Right renal cortex interstitium (tissue), 3 donors: ENCODE results near the gene MED15. TPM values are rescaled to one million over a fixed set of nuclear protein-coding genes. Genes with fewer than 3 reads are reported as not detected.
"Not testable (repeated sequence)": the region's sequence is repeated elsewhere in the genome, so short reads cannot be mapped to it uniquely, and the experiment has no call there.

Source experiments
- DNase-seq, 3 donors: peaks; one replicate each; pipeline ENCODE4 v3.0.0-alpha.2; 2013; ENCODE audit warnings: low read depth in 3 of 3, low spot score in 2 of 3
- polyA plus RNA-seq, 3 donors: library from polyadenylated mRNA; unstranded; fragments of 120-200 nt; gene quantifications; one replicate each; pipeline ENCODE4 v1.2.1, GENCODE V29; 2013; ENCODE audit not compliant: insufficient read length in 3 of 3

Gene MED15
- polyA plus RNA-seq, 3 donors, result 31.5 to 38.0 (median 35.1) TPM

DNA sequence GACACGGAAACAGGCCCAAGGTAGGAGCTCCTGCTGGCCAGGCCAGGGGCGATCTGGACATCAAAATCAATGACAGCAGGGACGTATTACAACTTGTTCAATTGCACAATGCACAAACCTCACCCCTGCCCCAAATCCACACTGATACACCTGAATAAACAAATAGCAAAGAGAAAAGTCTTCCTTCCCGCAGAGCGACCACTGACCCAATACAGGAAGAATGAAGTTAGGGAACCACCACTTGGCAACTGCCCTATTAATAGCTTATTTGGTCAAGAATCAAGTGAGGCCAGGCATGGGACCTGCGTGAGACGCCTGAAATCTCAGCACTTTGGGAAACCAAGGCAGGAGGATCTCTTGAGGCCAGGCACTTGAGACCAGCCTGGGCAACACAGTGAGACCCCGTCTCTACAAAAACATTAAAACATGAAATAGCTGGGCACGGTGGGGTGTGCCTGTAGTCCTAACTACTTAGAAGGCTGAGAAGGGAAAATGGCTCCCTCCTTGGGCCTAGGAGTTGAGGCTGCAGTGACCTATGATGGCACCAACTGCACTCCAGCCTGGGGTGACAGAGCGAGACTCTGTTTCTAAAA lies 109.1 kb downstream of the MED15 start:
- no peak for DNase-seq

DNA sequence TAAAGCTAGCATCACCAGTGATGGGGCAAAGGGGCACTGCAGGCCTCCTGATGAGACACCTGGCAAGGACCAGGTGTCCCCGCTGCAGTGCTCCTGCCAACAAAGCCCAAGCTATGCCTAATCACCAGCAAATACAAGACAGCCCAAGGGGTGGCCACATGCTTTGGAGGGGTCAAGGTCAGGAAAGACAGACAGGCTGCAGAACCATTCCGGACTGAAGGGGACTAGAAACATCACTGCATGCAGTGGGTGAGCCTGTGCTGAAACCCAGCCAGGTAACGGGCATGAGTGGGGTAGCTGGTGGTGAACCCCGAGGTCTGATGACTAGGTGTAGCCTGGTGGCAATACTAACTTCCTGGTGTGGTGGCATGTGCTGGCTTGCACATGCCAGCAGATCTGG lies 111.1 kb downstream of the MED15 start:
- no peak for DNase-seq

GRCh38 chr22:20619045-20619892 lies 111.9 kb downstream of the MED15 start:
- no peak for DNase-seq

- DNase-seq, result not testable (repeated sequence)
Observed at GRCh38 chr22:20619893-20620194, 112.4 kb downstream of the MED15 start.

GRCh38 chr22:20621162-20621561 lies 113.8 kb downstream of the MED15 start:
- no peak for DNase-seq

DNA sequence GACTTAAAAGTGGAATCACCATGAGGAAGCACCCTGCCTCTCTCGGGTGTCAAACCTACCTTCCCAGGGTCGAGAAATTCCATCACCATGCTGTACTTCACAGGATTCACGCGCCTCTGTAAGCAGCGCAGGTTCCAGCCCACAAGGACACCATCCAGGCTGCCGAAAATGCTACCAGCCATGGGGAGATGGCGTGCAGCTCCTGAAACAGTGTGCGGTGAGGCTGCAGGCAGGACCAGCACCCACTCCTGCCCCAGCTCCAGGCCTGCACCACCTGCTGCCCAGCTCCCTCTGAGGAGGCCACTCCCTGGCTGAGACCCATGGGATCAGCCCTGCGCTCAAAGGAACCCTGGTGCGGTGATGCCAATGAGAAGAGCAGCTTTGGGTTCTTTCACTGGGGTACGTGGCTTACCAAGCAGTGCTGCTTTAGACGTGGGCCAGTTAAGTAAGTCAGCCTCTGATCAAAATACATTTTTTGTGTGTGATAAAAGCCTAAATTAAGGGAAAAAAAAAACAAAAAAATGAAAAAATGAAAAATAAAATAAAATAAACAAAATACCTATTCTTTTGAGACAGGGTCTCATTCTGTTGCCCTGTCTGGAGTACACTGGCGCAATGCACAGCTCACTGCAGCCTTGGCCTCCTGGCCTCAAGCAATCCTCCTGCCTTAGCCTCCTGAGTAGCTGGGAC lies 115.4 kb downstream of the MED15 start:
- no peak for DNase-seq

DNA sequence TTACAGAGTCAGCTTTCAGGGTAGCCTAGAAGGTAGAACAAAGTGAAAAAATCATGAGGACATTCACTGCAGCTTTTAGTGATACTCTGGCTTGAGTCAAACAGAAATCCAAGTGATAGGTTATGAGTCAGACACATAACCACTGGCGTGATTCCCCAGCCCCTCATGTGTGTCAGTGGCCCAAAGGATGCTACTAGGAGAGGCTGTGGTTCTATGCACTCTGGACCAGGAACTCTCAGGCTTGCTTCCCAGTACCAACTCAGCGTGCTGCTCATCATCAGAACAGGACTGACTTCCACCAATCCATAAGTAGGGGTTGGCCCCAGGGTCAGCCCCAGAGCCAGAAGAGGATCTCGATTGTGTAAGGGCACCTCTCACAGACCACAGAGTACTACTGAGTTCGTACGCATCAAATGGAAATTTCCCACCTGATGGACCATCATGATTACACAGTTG lies 116.8 kb downstream of the MED15 start:
- DNase-seq, result no peak

DNA sequence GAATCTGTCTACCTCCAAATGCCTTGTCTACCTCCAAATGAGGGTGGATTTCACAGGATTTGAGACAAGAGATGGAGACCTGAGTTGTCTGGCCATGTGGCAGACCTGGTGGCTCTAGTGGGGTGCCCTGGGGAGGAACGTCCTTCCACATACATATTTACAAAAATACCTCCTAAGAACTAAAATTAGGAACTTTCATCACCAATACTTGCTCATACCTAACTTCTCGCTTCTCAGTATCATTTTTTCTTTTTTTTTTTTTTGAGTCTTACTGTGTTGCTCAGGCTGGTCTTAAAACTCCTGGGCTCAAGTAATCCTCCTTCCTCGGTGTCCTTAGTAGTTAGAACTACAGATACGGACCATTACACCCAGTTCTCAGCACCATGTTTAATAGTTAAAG lies 117.9 kb downstream of the MED15 start:
- no peak for DNase-seq

DNA sequence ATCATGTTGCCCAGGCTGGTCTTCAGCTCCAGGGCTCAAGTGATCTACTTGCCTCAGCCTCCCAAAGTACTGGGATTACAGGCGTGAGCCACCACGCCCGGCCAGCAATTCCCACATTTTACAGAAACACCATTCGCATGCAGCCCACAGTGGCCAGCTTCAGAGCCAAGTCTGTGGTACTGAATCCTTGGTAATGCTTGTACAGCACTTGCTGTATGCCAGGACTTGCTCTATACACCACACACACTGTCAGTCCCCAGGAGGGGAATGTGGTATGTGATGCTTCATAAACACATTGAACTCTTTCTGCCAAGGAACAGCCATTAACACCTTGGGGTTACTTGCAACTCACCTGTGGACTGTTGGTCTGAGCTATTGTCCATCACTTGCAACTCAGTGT lies 119.4 kb downstream of the MED15 start:
- DNase-seq, result no peak

GRCh38 chr22:20627432-20627831 lies 120.0 kb downstream of the MED15 start:
- no peak for DNase-seq

DNA sequence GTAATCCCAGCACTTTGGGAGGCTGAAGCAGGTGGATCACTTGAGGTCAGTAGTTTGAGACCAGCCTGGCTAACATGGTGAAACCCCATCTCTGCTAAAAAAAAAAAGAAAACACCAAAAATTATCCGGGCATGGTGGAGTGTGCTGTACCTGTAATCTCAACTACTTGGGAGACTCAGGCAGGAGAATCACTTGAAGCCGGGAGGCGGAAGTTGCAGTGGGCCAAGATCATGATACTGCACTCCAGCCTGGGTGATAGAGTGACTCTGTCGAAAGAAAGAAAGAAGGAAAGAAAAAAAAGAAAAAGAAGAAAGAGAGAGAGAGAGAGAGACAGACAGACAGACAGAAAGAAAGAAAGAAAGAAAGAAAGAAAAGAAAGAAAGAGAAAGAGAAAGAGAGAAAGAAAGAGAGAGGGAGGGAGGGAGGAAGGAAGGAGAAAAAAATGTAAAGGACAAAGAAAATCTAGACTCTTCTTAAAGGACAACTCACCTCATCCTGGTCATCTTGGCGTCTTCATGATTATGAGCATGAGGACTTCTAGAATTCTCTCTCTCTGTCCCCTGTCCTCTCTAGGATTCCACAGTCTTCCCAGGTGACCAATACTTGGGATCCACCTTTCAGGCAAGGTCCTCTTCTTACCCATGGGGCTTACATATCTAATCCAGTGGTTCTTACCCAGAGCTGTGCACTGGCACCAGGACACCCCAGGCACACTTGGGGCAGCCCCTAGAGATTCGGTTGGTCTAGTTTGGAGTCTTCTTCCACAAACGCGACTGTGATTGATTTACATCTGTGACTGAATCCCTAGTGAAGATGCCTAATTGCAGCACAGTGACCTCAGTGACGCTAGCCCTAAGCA lies 120.9 kb downstream of the MED15 start:
- DNase-seq, result no peak

- no peak for DNase-seq
Observed at GRCh38 chr22:20629401-20629800, 122.0 kb downstream of the MED15 start.

- no peak for DNase-seq
Observed at GRCh38 chr22:20630873-20631617, 123.6 kb downstream of the MED15 start.

DNA sequence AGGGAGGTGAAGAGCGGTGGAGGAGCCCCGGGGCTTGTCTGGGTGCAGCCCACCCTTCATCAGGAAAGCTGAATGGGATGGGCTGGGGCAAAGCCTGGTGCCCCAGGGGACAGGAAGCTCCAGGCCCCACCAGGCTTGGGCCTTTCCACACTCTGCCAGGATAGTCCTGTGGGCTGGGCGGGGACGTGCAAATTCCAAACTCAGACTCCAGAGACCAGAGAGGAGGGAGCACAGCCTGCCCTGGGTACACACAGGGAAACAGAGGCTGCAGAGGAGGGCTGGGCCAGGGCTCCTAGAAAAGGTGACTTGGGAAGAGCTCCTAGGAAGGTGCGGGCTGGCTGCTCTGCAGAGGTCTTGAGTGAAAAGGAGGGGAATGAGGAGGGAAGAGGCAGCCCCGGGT lies 124.7 kb downstream of the MED15 start:
- DNase-seq, result no peak

- DNase-seq, result no peak
Observed at GRCh38 chr22:20632518-20632917, 125.1 kb downstream of the MED15 start.

GRCh38 chr22:20634560-20635226 lies 127.3 kb downstream of the MED15 start:
- no peak for DNase-seq

GRCh38 chr22:20635227-20635591 lies 127.8 kb downstream of the MED15 start:
- no peak for DNase-seq

GRCh38 chr22:20636075-20636812 lies 128.8 kb downstream of the MED15 start:
- no peak for DNase-seq

DNA sequence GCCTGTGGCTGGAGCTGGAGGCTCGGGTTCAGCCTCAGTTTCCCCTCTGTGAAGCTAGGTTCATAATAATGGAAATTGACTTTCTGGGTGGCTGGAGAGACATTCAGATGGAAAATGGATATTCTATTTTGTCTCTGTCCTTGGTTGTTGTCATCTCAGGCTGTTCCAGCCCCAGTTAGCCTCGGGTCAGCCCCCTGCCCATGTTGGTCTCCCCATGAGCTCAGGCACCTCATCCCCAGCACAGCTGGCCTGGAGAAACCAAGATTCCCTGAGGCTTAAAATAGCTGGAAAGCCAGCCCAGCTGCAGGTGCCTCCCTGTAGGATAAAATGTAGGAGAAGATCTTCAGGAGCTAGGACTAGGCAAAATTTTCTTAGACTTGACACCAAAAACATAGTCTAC lies 129.5 kb downstream of the MED15 start:
- no peak for DNase-seq
